OCI-LY3 (cell line): Measurements from ENCODE around the gene PSMD5.

ENCODE experiments used
- CTCF ChIP-seq: fragments of 200-600, 300-600 bp; sonication (generic); IDR thresholded peaks from 2 replicates; pipeline ENCODE4 v1.5.1; 2014; ENCODE audit warnings: antibody characterized with exemption, low read length, low read depth
- EZH2phosphoT487 ChIP-seq: fragments of 200-600 bp; shearing (Covaris generic); IDR thresholded peaks from 2 replicates; pipeline ENCODE4 v1.6.1; 2018; ENCODE audit warnings: antibody characterized with exemption, mixed run types, low read depth

- no peak for TF ChIP-seq CTCF
- no peak for TF ChIP-seq EZH2phosphoT487
Observed at GRCh38 chr9:120870206-120870605, 27.5 kb upstream of the PSMD5 start.
